LoVo (cell line): ENCODE data around the gene RNU6-9.
"Not testable (repeated sequence)": the region's sequence is repeated elsewhere in the genome, so short reads cannot be mapped to it uniquely, and the experiment has no call there.

ENCODE experiments used
- DNase-seq: peaks from one replicate; pipeline ENCODE4 v3.0.0-alpha.2; 2016; ENCODE audit warnings: low spot score

Gene RNU6-9

GRCh38 chr19:892894-893689 is at the start of gene RNU6-9, which contains the start of gene MED16:
Gene RNU6-9, plus strand, starts transcription at chr19:893484.
Gene MED16, minus strand, starts transcription at chr19:893187. Its CDS starts 2,056 bp downstream, at chr19:891131.
- peak; percentile 94 for DNase-seq

GRCh38 chr19:843836-844545 is 49.3 kb upstream of the RNU6-9 start:
- no peak for DNase-seq

GRCh38 chr19:844546-844971 is 48.7 kb upstream of the RNU6-9 start:
- DNase-seq = no peak

GRCh38 chr19:845707-846521 is 47.4 kb upstream of the RNU6-9 start:
- DNase-seq = no peak

DNA sequence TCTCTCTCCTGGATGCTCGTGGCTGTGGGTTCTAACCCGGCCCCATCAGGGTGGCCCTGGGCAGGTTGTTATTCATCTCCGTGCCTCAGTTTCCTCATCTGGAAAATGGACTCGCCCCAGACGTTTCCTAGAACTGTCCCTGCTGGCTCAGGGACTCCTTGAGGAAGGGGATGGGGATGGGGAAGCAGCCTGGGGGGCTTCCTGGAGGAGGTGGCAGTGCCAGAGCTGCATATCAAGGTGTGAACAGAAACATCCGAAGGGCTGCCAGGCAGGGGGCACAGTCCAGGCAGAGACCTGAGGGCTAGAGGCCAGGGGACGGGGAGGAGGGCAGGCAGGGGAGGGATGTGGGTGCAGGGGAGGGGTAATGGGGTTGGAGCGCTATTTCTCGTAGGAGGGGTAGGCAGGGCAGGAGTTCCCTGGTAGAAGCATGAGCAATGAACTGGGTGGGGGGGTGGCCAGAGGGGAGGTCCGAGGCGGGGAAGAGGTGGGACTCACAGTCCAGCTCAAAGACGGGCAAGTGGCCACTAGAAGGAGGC is 44.8 kb upstream of the RNU6-9 start:
- no peak for DNase-seq

- DNase-seq = not testable (repeated sequence)
These were observed 44.1 kb upstream of the RNU6-9 start for GRCh38 chr19:849195-849594.

DNA sequence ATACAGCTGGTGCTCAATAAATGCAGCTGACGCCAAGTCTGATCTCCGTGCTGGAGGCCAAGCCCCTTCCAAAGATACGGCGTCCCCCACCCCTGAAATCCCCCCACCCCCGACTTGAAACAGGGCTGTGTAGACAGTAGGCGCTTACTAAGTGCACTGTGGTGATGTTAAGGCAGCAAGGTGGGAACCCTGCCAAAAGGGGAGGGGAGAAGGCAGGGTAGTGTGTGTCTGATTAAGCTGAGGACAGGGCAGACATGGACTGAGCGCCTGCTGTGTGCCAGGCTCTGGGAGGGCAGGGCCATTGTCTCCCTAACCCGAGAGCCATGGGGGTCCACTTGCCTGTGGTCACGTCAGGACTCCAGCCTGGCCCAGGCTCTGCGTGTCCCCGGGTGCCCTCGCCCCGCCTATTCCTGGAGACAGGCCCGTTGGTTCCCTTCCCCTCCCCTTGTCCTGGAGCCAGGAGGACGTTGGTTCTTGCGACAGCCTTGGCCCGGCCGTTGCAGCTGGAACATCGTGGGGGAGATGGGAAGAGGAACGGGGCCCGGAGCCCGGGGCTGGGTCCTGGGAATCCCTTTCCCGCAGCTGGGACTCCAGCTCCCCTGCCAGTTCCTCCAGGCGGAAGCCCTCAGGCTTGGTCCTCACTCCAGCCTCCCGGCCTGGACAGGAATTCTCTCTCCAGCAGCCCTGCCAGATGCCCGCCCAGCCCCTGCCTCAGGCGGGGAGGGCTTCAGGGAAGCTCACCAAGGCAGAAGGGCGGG is 42.9 kb upstream of the RNU6-9 start:
- no peak for DNase-seq

DNA sequence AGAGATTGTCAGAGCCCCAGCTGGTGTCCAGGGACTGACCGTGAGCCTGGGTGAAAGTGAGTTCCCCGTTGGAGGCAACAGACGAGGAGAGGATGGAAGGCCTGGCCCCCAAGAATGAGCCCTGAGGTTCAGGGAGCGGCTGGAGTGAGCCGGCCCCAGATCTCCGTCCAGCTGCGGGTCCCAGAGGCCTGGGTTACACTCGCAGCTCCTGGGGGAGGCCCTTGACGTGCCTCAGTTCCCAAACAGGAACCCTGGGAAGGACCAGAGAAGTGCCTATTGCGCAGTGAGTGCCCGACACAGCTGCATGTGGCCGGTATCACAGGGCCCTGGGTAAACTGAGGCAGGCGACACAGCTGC is 42.3 kb upstream of the RNU6-9 start:
- DNase-seq = no peak

- DNase-seq = no peak
These were observed 40.9 kb upstream of the RNU6-9 start, which contains the start of gene ELANE for GRCh38 chr19:852136-853013. Gene ELANE, plus strand, starts transcription at chr19:852303. Its CDS starts 26 bp downstream, at chr19:852329.

GRCh38 chr19:853014-853585 is 40.2 kb upstream of the RNU6-9 start:
- DNase-seq = no peak

- not testable (repeated sequence) for DNase-seq
These were observed 39.6 kb upstream of the RNU6-9 start for GRCh38 chr19:853614-854220.

GRCh38 chr19:854549-854948 is 38.7 kb upstream of the RNU6-9 start:
- DNase-seq = no peak

DNA sequence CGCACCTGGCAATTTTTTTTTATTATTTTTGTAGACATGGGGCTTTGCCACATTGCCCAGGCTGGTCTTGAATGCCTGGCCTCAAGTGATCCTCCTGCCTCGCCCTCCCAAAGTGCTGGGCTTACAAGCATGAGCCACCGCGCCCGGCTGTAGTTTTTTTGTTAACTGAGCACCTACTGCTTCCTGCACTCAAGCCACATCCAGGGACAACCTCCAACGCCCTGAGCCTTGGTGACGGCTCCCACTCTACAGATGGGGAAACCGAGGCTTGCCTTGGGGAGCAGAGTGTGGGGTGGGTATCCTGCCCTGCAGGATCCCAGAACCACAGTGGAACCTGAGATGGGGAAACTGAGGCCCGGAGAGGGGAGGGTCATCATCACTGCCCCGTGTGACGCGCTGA is 38.1 kb upstream of the RNU6-9 start:
- DNase-seq = no peak

- no peak for DNase-seq
These were observed 37.6 kb upstream of the RNU6-9 start for GRCh38 chr19:855566-856120.

GRCh38 chr19:858284-858683 is 35.0 kb upstream of the RNU6-9 start:
- DNase-seq = no peak

DNA sequence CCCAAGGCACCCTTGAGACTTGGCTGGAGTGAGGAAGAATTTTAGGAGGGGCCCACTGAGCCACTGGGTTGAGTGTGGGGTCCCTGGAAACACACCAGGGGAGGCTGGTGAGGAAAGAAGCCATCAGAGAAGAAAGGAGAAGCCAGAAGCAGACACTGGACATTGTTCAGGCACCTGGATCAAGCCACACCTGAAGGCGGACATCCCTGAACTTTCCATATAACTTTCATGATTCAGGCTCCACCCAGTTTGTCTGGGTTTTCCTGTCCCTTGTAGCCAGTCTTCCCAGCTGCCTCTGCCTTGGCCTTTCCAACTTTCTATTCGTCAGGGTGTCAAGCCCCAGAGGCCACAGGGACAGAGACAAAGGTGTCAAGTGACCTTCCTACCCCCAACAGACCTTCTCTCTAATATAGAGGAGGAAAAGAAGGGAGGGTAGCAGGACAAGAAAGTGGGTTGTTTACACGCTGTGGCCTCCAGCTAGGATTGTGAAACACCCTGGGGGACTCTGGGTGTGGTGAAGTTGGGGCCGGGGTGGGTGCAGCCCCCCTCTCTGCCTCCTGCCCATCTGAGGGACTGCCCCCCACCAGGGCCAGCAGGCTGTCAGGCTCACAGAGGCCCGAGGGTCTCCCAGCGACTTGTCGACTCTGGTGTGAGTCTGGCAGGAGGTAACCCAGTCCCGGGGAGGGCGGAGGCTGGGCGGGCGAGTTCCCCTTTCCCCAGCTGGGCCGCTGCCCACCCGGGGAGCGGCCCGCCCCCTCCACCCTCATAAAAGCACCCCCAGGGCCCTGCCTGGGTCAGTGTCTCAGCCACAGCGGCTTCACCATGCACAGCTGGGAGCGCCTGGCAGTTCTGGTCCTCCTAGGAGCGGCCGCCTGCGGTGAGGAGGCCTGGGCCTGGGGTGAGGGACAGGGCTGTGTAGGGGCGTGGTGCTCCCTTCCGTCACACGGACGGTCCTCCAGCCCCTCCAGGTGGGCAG is 34.1 kb upstream of the RNU6-9 start, which contains the start of gene CFD:
CFD (plus strand) TSS at position 797 of the 976 bp plus-strand sequence; CDS start at position 823, 26 bp downstream.
- peak; percentile 36 for DNase-seq

GRCh38 chr19:861141-861755 is 32.0 kb upstream of the RNU6-9 start:
- no peak for DNase-seq
